ENCODE results near the gene RIPOR2. TPM values are rescaled to one million over a fixed set of nuclear protein-coding genes. Genes with fewer than 3 reads are reported as not detected.

Gene RIPOR2
- polyA plus RNA-seq, 3 donors, result 154 to 181 (median 179) TPM

DNA sequence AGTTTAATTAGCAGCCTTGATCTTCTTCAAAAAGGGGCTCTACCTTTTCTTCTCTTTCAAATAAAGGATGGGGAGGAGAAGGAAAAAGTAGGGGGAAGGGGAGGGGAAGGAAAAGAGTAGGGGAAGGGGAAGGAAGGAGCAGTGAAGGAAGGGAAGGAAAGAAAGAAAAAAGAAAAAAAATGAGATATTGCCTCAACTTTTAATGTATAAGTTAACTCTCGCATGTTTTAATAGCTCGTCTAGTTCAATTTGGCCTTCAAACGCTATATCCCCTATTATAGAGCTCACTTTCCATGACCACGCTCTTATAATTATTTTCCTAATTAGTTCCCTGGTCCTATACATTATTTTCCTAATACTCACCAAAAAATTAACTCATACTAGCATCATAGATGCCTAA is 11.9 kb upstream of the RIPOR2 start:
- intact Hi-C loops (cut with micrococcal nuclease), result no loop called here
- Mint-ChIP-seq H3K27me3 (ENCODE audit: low read depth in 3 of 3) (no peaks in the 10 kb centered on the region), H3K4me1 (peaks cover 56% of the 10 kb centered on the region), H3K4me3 (no peak overlapping the region), H3K27ac (peak overlapping the region in 1 of 7 donors; percentile 46), H3K9me3 (peaks cover 11 to 28% (median 21%) of the 10 kb centered on the region in 7 donors), H3K36me3 (peaks cover 7 to 8% of the 10 kb centered on the region in 2 donors)
- Histone ChIP-seq H3K9ac (ENCODE audit: insufficient read depth, low read length, poor library complexity, severe bottlenecking) (no peak overlapping the region), H3K36me3 (replicated peaks in 1 of 2; ENCODE audit: control insufficient read depth in 1 of 2, insufficient read depth in 2 of 2, low read length in 2 of 2) (no peaks in the 10 kb centered on the region), H4K20me1 (ENCODE audit: insufficient read depth, low read length) (no peaks in the 10 kb centered on the region), H3K27me3 (ENCODE audit: control insufficient read depth in 2 of 2, insufficient read depth in 2 of 2, low read length in 2 of 2) (no peaks in the 10 kb centered on the region), H2AFZ (ENCODE audit: insufficient read depth, low read depth, low read length, poor library complexity, severe bottlenecking) (no peak overlapping the region), H3K4me1 (ENCODE audit: control insufficient read depth in 1 of 2, insufficient read depth in 2 of 2, low read length in 2 of 2) (peaks cover 40 to 42% of the 10 kb centered on the region in 2 donors), H3K9me3 (replicated peaks in 1 of 2; ENCODE audit: control insufficient read depth in 1 of 2, insufficient read depth in 1 of 2, low read length in 2 of 2) (peaks cover 10 to 22% of the 10 kb centered on the region in 2 donors), H3K4me3 (replicated peaks in 1 of 3; ENCODE audit: low read depth in 2 of 3, low read length in 3 of 3) (no peak overlapping the region), H3K79me2 (ENCODE audit: insufficient read depth, low read length) (peaks cover 14% of the 10 kb centered on the region), H3K27ac (ENCODE audit: low read depth in 1 of 2, low read length in 2 of 2) (no peak overlapping the region), H3K4me2 (replicated peaks; ENCODE audit: extremely low read depth, low read length, poor library complexity, severe bottlenecking) (no peak overlapping the region)
- TF ChIP-seq, protein P1, sequence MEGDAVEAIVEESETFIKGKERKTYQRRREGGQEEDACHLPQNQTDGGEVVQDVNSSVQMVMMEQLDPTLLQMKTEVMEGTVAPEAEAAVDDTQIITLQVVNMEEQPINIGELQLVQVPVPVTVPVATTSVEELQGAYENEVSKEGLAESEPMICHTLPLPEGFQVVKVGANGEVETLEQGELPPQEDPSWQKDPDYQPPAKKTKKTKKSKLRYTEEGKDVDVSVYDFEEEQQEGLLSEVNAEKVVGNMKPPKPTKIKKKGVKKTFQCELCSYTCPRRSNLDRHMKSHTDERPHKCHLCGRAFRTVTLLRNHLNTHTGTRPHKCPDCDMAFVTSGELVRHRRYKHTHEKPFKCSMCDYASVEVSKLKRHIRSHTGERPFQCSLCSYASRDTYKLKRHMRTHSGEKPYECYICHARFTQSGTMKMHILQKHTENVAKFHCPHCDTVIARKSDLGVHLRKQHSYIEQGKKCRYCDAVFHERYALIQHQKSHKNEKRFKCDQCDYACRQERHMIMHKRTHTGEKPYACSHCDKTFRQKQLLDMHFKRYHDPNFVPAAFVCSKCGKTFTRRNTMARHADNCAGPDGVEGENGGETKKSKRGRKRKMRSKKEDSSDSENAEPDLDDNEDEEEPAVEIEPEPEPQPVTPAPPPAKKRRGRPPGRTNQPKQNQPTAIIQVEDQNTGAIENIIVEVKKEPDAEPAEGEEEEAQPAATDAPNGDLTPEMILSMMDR (IDR thresholded peaks at IDR 0.05), result no peak
- DNase-seq, result no peak
- 100% methylated on average over 2 of the region's 4 CpGs for WGBS (ENCODE audit: insufficient coverage)

DNA sequence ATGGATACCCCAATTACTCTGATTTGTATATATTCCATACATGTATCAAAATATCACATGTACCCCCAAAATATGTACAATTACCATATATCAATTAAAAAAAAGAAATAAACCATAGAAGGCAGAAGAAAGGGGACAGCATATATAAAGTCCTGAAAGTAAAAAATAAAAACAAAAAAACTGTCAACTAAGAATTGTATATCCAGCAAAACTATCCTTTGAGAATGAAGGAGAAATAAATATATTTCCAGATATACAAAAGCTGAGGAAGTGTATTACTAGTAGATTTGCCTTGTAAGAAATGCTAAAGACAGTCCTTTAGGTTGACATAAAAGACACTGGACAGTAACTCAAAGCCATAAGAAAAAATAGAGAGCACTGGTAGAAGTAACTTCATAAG is 9.3 kb upstream of the RIPOR2 start:
- no peaks in the 10 kb centered on the region for H4K20me1 ChIP-seq (ENCODE audit: insufficient read depth, low read length)
- no peaks in the 10 kb centered on the region for H3K27me3 ChIP-seq (ENCODE audit: control insufficient read depth in 2 of 2, insufficient read depth in 2 of 2, low read length in 2 of 2)
- peaks cover 46% of the 10 kb centered on the region for H3K4me1 Mint-ChIP-seq
- no peaks in the 10 kb centered on the region for H3K27me3 Mint-ChIP-seq (ENCODE audit: low read depth in 3 of 3)
- no peak overlapping the region for H3K27ac ChIP-seq (ENCODE audit: low read depth in 1 of 2, low read length in 2 of 2)
- H3K9me3 Mint-ChIP-seq, result peaks cover 11 to 28% (median 21%) of the 10 kb centered on the region in 7 donors
- no peak overlapping the region for H3K4me2 ChIP-seq (replicated peaks; ENCODE audit: extremely low read depth, low read length, poor library complexity, severe bottlenecking)
- DNase-seq, result no peak
- no peak overlapping the region for H3K4me3 Mint-ChIP-seq
- TF ChIP-seq, protein P1 (IDR thresholded peaks at IDR 0.05), result no peak
- H3K36me3 Mint-ChIP-seq, result peaks cover 7 to 8% of the 10 kb centered on the region in 2 donors
- peaks cover 10 to 22% of the 10 kb centered on the region in 2 donors for H3K9me3 ChIP-seq (replicated peaks in 1 of 2; ENCODE audit: control insufficient read depth in 1 of 2, insufficient read depth in 1 of 2, low read length in 2 of 2)
- H3K79me2 ChIP-seq (ENCODE audit: insufficient read depth, low read length), result peaks cover 7% of the 10 kb centered on the region
- H3K36me3 ChIP-seq (replicated peaks in 1 of 2; ENCODE audit: control insufficient read depth in 1 of 2, insufficient read depth in 2 of 2, low read length in 2 of 2), result no peaks in the 10 kb centered on the region
- peaks cover 35 to 38% of the 10 kb centered on the region in 2 donors for H3K4me1 ChIP-seq (ENCODE audit: control insufficient read depth in 1 of 2, insufficient read depth in 2 of 2, low read length in 2 of 2)
- intact Hi-C loops (cut with micrococcal nuclease), result no loop called here
- no peak overlapping the region for H3K27ac Mint-ChIP-seq
- no peak overlapping the region for H3K4me3 ChIP-seq (replicated peaks in 1 of 3; ENCODE audit: low read depth in 2 of 3, low read length in 3 of 3)
- no peak overlapping the region for H2AFZ ChIP-seq (ENCODE audit: insufficient read depth, low read depth, low read length, poor library complexity, severe bottlenecking)
- H3K9ac ChIP-seq (ENCODE audit: insufficient read depth, low read length, poor library complexity, severe bottlenecking), result no peak overlapping the region

Data from CD14-positive monocyte (primary cell).